ENCODE measurements around the gene CCDC88C. TPM values are rescaled to one million over a fixed set of nuclear protein-coding genes. Genes with fewer than 3 reads are reported as not detected.
A peak's percentile ranks its signal among the peaks of the same experiment; 100 is the strongest.
"Not testable (repeated sequence)": the region's sequence is repeated elsewhere in the genome, so short reads cannot be mapped to it uniquely, and the experiment has no call there.

The CCDC88C gene
- total and polyA plus RNA-seq, 12 donors: 2.2 to 8.4 (median 4.9) TPM

GRCh38 chr14:91250912-91251311 lies 166.7 kb downstream of the CCDC88C start:
- Histone ChIP-seq H3K9me3 (peaks cover 0 to 6% (median 0%) of the 10 kb centered on the region in 11 donors), H3K4me1 (peaks cover 9 to 52% (median 12%) of the 10 kb centered on the region in 9 donors), H3K4me3 (no peak overlapping the region), H3K36me3 (no peaks in the 10 kb centered on the region), H3K27ac (peak overlapping the region in 5 of 10 donors; percentile 0 to 56 (median 24)), H3K27me3 (peaks cover 0 to 23% (median 0%) of the 10 kb centered on the region in 7 donors)
- peak in 1 of 8 donors; percentile 47 for ATAC-seq
- DNase-seq: no peak
- TF ChIP-seq, protein P1, sequence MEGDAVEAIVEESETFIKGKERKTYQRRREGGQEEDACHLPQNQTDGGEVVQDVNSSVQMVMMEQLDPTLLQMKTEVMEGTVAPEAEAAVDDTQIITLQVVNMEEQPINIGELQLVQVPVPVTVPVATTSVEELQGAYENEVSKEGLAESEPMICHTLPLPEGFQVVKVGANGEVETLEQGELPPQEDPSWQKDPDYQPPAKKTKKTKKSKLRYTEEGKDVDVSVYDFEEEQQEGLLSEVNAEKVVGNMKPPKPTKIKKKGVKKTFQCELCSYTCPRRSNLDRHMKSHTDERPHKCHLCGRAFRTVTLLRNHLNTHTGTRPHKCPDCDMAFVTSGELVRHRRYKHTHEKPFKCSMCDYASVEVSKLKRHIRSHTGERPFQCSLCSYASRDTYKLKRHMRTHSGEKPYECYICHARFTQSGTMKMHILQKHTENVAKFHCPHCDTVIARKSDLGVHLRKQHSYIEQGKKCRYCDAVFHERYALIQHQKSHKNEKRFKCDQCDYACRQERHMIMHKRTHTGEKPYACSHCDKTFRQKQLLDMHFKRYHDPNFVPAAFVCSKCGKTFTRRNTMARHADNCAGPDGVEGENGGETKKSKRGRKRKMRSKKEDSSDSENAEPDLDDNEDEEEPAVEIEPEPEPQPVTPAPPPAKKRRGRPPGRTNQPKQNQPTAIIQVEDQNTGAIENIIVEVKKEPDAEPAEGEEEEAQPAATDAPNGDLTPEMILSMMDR (IDR thresholded peaks at IDR 0.05): no peak
- WGBS, 2 donors: 48 to 59% methylated on average over 5 of the region's 5 CpGs
- intact Hi-C loops (cut with DNase I): no loop called here

- Histone ChIP-seq H3K27ac (peak overlapping the region in 6 of 10 donors; percentile 15 to 56 (median 24)), H3K36me3 (no peaks in the 10 kb centered on the region), H3K9me3 (peaks cover 0 to 6% (median 0%) of the 10 kb centered on the region in 11 donors), H3K4me1 (peaks cover 9 to 55% (median 12%) of the 10 kb centered on the region in 9 donors), H3K4me3 (no peak overlapping the region), H3K27me3 (peaks cover 0 to 23% (median 0%) of the 10 kb centered on the region in 7 donors)
- DNase-seq: no peak
- ATAC-seq: no peak
- intact Hi-C loops (cut with DNase I): no loop called here
- TF ChIP-seq, protein P1 (IDR thresholded peaks at IDR 0.05): no peak
- 76 to 82% methylated on average over 10 of the region's 10 CpGs for WGBS, 2 donors
Observed at GRCh38 chr14:91249841-91250616, 167.6 kb downstream of the CCDC88C start.

DNA sequence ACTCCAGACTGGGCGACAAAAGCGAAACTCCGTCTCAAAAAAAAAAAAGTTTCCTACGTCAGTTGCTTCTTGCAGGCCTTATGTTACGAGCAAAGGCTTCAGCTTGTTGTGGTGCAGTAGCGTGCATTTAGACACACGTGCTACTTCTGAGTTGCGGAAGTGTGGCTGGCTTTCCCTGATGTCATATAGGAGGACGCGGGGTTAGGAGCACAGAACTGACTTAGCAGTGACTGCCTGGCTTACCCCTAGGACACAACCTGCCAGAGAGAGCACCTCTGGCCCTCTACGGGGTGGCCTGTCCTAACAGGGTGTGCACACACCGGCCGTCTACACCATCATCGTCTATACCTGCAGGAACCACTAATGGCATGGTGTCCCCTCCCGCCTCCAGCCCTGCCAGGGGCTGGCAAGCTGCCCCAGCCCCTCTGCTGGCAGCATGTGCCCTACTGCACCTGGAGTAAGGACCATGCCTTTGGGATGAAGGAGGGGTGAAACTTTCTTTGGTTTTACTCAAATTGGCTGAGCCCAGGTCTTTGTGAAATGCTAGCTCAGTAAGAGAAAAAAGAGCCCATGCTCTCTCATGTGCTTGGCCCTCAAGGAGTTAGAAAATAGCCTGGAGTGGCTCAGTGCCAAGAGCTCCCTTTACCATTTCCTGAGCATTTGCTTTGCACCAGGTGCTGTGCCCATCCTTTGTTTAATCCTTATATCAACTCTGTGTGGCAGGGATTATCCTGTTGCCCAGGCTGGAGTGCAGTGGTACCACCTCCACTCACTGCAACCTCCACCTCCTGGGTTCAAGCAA lies 171.4 kb downstream of the CCDC88C start:
- ATAC-seq (no peak), DNase-seq (no peak)
- no peaks in the 10 kb centered on the region for H3K27me3 ChIP-seq
- intact Hi-C loops (cut with DNase I): no loop called here
- peak overlapping the region in 1 of 10 donors; percentile 64 for H3K27ac ChIP-seq
- peaks cover 0 to 64% (median 3%) of the 10 kb centered on the region in 9 donors for H3K4me1 ChIP-seq
- no peak overlapping the region for H3K4me3 ChIP-seq
- no peaks in the 10 kb centered on the region for H3K36me3 ChIP-seq
- TF ChIP-seq, protein P1 (IDR thresholded peaks at IDR 0.05): no peak
- peaks cover 0 to 6% (median 0%) of the 10 kb centered on the region in 11 donors for H3K9me3 ChIP-seq
- 89 to 97% methylated on average over 15 of the region's 15 CpGs for WGBS, 2 donors

DNA sequence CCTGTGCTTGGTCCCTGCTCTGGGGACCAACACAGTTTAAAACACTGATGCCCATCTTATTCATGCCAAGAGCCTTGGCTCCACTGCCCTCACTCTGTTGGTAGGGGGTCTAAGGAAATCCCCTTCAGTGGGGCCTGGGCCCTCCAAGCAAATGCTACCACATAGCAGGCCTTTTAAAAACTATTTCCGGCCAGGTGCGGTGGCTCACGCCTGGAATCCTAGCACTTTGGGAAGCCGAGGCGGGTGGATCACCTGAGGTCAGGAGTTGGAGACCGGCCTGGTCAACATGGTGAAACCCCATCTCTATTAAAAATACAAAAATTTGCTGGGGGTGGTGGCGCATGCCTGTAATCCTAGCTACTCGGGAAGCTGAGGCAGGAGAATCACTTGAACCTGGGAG lies 172.0 kb downstream of the CCDC88C start:
- H3K27me3 ChIP-seq; ATAC-seq; intact Hi-C loops (cut with DNase I); DNase-seq; H3K9me3 ChIP-seq; H3K36me3 ChIP-seq: not testable (repeated sequence)
- H3K4me1 ChIP-seq: peaks cover 0 to 58% (median 3%) of the 10 kb centered on the region in 9 donors
- 90 to 97% methylated on average over 8 of the region's 8 CpGs for WGBS, 2 donors
- peak overlapping the region in 1 of 10 donors; percentile 2 for H3K4me3 ChIP-seq
- H3K27ac ChIP-seq: peak overlapping the region in 2 of 10 donors; percentile 9 to 84

Measured in heart right ventricle (tissue), 16 donors.